ENCODE measurements around the gene BICRA.
"Not testable (repeated sequence)": the region's sequence is repeated elsewhere in the genome, so short reads cannot be mapped to it uniquely, and the experiment has no call there.

BICRA gene

DNA sequence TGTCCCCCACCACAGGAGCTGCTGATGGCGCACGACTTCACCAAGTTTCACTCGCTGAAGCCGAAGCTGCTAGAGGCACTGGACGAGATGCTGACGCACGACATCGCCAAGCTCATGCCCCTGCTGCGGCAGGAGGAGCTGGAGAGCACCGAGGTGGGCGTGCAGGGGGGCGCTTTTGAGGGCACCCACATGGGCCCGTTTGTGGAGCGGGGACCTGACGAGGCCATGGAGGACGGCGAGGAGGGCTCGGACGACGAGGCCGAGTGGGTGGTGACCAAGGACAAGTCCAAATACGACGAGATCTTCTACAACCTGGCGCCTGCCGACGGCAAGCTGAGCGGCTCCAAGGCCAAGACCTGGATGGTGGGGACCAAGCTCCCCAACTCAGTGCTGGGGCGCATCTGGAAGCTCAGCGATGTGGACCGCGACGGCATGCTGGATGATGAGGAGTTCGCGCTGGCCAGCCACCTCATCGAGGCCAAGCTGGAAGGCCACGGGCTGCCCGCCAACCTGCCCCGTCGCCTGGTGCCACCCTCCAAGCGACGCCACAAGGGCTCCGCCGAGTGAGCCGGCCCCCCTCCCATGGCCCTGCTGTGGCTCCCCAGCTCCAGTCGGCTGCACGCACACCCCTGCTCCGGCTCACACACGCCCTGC lies 132.1 kb downstream of the BICRA start:
- ChIA-PET POLR2A (no interaction called here), CTCF (interaction anchor here (0.6 to 1.6 kb wide), 2 partner anchors 28 to 485 kb away, joined by 6 read pairs; partner anchors contain the start of genes CCDC9 and EHD2)
- TF ChIP-seq ELF4 (IDR thresholded peaks at IDR 0.05) (no peak), BHLHE40 (IDR thresholded peaks at IDR 0.05; ENCODE audit: borderline replicate concordance) (no peak), CTBP1 (IDR thresholded peaks at IDR 0.05; ENCODE audit: borderline replicate concordance) (no peak), HDGF (IDR thresholded peaks at IDR 0.05; ENCODE audit: borderline replicate concordance) (no peak), FOXK2 (IDR thresholded peaks at IDR 0.05) (no peak), SP1 (IDR thresholded peaks at IDR 0.05) (no peak), FOXM1 (IDR thresholded peaks at IDR 0.05; ENCODE audit: borderline replicate concordance) (no peak), ARNT (IDR thresholded peaks at IDR 0.05) (no peak), ZNF384 (IDR thresholded peaks at IDR 0.05) (no peak), NFRKB (IDR thresholded peaks at IDR 0.05) (no peak), L3MBTL2 (conservative IDR thresholded peaks at IDR 0.05) (no peak), LEF1 (IDR thresholded peaks at IDR 0.05; ENCODE audit: borderline replicate concordance) (no peak), SUZ12 (IDR thresholded peaks at IDR 0.05) (no peak), FOXA1 (IDR thresholded peaks at IDR 0.05) (no peak), TARDBP (IDR thresholded peaks at IDR 0.05) (no peak)
- TF ChIP-seq, protein P1, sequence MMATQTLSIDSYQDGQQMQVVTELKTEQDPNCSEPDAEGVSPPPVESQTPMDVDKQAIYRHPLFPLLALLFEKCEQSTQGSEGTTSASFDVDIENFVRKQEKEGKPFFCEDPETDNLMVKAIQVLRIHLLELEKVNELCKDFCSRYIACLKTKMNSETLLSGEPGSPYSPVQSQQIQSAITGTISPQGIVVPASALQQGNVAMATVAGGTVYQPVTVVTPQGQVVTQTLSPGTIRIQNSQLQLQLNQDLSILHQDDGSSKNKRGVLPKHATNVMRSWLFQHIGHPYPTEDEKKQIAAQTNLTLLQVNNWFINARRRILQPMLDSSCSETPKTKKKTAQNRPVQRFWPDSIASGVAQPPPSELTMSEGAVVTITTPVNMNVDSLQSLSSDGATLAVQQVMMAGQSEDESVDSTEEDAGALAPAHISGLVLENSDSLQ (IDR thresholded peaks at IDR 0.05) = no peak
- no peak for DNase-seq (ENCODE audit: extremely low spot score)

DNA sequence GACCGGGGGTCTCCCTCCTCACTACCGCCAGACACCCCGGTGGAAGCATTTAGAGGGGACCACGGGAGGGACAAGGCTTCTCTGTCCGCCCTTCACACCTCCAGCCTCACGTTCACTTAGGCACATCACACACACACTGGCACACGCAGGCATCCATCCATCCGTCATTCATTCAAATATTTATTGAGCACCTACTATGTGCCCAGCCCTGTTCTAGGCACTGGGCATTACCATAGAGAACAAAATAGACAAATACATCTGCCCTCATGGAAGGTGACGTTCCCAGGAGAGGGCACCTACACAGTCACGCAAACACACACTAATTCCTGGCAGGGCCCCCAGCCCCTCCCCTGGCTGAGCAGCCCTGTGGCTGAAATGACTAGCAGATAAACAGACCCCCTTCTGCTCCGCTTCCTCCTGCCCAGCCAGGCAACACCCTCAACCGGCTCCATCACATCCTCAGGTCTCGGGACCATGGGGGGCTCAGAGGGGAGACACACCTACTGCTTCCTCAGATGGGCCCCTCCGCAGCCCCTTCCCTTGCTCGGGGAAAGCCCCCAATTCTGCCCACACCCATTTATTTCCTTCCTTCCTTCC lies 132.7 kb downstream of the BICRA start:
- ChIA-PET POLR2A (no interaction called here), CTCF (interaction anchor here (1.0 kb wide), 1 partner anchor 29 kb away, joined by 3 read pairs; no protein-coding TSS in a partner anchor)
- no peak for DNase-seq (ENCODE audit: extremely low spot score)
- TF ChIP-seq SP1 (IDR thresholded peaks at IDR 0.05) (no peak), FOXM1 (IDR thresholded peaks at IDR 0.05; ENCODE audit: borderline replicate concordance) (no peak), NFRKB (IDR thresholded peaks at IDR 0.05) (no peak), ARNT (IDR thresholded peaks at IDR 0.05) (no peak), ZNF384 (IDR thresholded peaks at IDR 0.05) (no peak), HDGF (IDR thresholded peaks at IDR 0.05; ENCODE audit: borderline replicate concordance) (no peak), LEF1 (IDR thresholded peaks at IDR 0.05; ENCODE audit: borderline replicate concordance) (no peak)

DNA sequence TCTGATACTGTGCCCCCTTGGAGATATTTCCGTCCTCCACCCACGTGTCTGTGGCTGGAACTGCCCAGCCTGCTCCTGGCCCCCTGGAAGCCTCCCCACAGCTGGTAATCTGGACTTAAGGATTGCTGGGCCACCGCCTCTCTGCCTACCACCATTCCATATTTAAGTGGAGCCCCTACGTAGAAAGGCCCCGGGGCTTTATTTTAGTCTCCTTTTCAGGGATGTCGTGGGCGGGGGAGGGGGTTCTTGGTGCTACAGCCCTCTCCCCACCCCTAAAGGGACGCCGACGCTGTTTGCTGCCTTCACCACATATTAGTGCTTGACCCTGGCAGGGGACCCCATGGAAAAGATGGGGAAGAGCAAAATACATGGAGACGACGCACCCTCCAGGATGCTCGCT lies 133.7 kb downstream of the BICRA start:
- ChIA-PET CTCF (interaction anchor here (0.8 to 3.6 kb wide), 4 partner anchors 18 to 31 kb away, joined by 3 to 21 read pairs (median 3); partner anchors contain the start of gene EHD2), POLR2A (interaction anchor here (0.6 to 3.2 kb wide), 4 partner anchors 11 to 314 kb away, joined by 3 to 19 read pairs (median 4); partner anchors contain the start of gene EHD2)
- DNase-seq (ENCODE audit: extremely low spot score) = no peak
- TF ChIP-seq ELF4 (IDR thresholded peaks at IDR 0.05) = no peak
- TF ChIP-seq NFRKB (IDR thresholded peaks at IDR 0.05) = no peak
- no peak for TF ChIP-seq HDGF (IDR thresholded peaks at IDR 0.05; ENCODE audit: borderline replicate concordance)
- no peak for TF ChIP-seq TARDBP (IDR thresholded peaks at IDR 0.05)

DNA sequence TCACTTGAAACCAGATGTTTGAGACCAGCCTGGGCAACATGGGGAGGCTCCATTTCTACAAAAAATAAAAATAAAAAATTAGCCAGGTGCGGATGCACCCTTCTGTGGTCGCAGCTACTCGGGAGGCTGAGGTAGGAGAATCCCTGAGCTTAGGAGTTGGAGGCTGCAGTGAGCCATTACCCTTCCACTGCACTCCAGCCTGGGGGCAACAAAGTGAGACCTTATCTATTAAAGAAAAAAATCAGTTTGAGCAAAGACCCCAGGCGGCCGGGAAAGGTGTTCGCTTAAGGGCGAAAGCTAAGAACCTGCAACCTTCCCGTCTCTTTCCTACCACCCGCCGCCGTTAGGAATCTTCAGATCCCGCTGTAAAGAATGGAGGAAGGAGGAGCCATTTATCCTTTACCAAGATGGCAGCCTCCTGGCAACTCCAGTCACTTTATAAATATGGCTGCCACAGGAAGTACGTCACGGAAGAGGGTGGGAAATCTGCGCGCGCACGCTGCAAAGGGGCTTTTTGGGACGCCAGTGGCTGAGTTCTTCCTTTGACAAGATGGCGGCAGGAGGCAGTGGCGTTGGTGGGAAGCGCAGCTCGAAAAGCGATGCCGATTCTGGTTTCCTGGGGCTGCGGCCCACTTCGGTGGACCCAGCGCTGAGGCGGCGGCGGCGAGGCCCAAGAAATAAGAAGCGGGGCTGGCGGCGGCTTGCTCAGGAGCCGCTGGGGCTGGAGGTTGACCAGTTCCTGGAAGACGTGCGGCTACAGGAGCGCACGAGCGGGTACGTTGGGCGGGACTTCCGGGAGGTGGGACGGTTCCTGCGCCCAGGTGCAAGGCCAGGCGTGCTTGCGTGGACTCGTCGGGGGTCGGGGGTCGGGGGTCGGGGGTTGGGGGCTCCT lies 136.3 kb downstream of the BICRA start, which contains the start of gene NOP53:
TSS of gene NOP53 (plus strand) at position 537 of the 892 bp plus-strand sequence. CDS start at position 551, 14 bp downstream.
- CTCF ChIA-PET = interaction anchor here (0.6 to 3.6 kb wide), 3 partner anchors 20 to 199 kb away, joined by 3 to 21 read pairs (median 3); partner anchors contain the start of gene EHD2
- peak; percentile 62 for TF ChIP-seq L3MBTL2 (conservative IDR thresholded peaks at IDR 0.05)
- TF ChIP-seq FOXM1 (IDR thresholded peaks at IDR 0.05; ENCODE audit: borderline replicate concordance) = no peak
- TF ChIP-seq NFRKB (IDR thresholded peaks at IDR 0.05) = peak; percentile 73; the same call in 1 of the 2 replicates
- TF ChIP-seq, protein P1 (IDR thresholded peaks at IDR 0.05) = no peak
- TF ChIP-seq ELF4 (IDR thresholded peaks at IDR 0.05) = peak; percentile 73
- peak; percentile 95 for DNase-seq (ENCODE audit: extremely low spot score)
- POLR2A ChIA-PET = interaction anchor here (0.7 to 3.2 kb wide), 4 partner anchors 22 to 156 kb away, joined by 3 to 19 read pairs (median 4); partner anchors contain the start of gene EHD2

DNA sequence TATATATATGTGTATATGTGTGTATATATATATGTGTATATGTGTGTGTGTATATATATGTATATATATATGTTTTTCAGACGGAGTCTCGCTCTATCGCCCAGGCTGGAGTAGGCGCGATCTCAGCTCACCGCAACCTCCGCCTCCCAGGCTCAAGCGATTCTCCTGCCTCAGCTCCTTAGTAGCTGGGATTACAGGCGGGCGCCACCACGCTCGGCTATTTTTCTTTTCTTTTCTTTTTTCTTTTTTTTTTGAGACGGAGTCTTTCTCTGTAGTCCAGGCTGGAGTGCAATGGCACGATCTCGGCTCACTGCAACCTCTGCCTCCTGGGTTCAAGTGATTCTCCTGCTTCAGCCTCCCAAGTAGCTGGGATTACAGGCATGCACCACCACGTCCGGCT lies 137.2 kb downstream of the BICRA start:
- POLR2A ChIA-PET = interaction anchor here (0.7 to 3.2 kb wide), 2 partner anchors 11 to 33 kb away, joined by 3 to 19 read pairs; partner anchors contain the start of gene EHD2
- CTCF ChIA-PET = interaction anchor here (0.6 to 3.6 kb wide), 3 partner anchors 19 to 200 kb away, joined by 3 to 21 read pairs (median 3); partner anchors contain the start of gene EHD2
- not testable (repeated sequence) for DNase-seq (ENCODE audit: extremely low spot score)

DNA sequence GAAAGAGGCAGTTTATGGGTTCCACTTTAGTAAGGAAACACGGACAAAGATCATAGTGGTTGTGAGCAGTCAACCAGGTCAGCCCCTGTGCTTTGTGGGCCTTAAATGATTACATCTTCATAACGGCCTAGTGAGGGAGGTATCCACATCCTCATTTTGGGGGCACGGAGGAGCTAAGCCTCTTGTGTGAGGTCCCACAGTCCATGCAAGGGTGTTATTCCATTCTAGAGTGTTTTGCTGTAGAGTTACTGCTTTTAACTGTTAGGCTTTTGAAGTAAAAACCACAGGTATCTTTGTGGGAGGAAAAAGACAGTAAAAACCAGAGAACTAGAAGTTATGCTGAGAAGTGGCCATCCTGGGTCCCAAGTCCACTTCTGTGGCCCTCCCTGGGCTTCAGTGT lies 140.4 kb downstream of the BICRA start:
- DNase-seq (ENCODE audit: extremely low spot score) = no peak
- ChIA-PET CTCF (no interaction called here), POLR2A (no interaction called here)
- no peak for TF ChIP-seq HDGF (IDR thresholded peaks at IDR 0.05; ENCODE audit: borderline replicate concordance)
- no peak for TF ChIP-seq ARNT (IDR thresholded peaks at IDR 0.05)
- no peak for TF ChIP-seq BHLHE40 (IDR thresholded peaks at IDR 0.05; ENCODE audit: borderline replicate concordance)
- TF ChIP-seq FOXM1 (IDR thresholded peaks at IDR 0.05; ENCODE audit: borderline replicate concordance) = no peak
- TF ChIP-seq FOXA1 (IDR thresholded peaks at IDR 0.05) = no peak
- no peak for TF ChIP-seq LEF1 (IDR thresholded peaks at IDR 0.05; ENCODE audit: borderline replicate concordance)
- TF ChIP-seq, protein P1 (IDR thresholded peaks at IDR 0.05) = no peak
- no peak for TF ChIP-seq FOXK2 (IDR thresholded peaks at IDR 0.05)
- no peak for TF ChIP-seq L3MBTL2 (conservative IDR thresholded peaks at IDR 0.05)
